HG03045 (cell line): ENCODE results near the gene CD28.
"Not testable (repeated sequence)": the region's sequence is repeated elsewhere in the genome, so short reads cannot be mapped to it uniquely, and the experiment has no call there.

Source experiments
- ATAC-seq: cut with Tn5 transposase; IDR thresholded peaks from one replicate; pipeline ENCODE4 v1.9.1; 2021; ENCODE audit warnings: mild to moderate bottlenecking, moderate library complexity; ENCODE audit not compliant: unreplicated experiment

The CD28 gene

DNA sequence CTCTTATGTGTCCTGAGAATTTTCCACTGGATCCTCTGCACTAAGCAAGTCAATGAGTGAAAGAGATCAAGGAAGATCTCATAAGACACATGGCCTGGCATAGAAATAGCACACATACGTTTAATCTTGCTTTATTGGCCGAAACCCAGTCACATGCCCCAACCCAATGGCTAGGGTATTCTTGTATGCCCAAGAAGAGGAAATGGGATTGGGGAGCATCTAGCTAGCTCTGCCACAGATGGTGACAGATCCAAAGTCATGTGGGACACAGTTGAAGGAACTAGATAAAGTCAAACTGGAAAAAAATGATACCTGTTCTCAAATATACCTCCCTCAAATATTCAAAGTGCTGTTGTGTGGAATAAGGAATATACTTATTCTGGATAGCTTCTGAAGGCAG lies 74.7 kb downstream of the CD28 start:
- no peak for ATAC-seq

GRCh38 chr2:203782262-203782976 lies 76.0 kb downstream of the CD28 start:
- ATAC-seq: no peak

DNA sequence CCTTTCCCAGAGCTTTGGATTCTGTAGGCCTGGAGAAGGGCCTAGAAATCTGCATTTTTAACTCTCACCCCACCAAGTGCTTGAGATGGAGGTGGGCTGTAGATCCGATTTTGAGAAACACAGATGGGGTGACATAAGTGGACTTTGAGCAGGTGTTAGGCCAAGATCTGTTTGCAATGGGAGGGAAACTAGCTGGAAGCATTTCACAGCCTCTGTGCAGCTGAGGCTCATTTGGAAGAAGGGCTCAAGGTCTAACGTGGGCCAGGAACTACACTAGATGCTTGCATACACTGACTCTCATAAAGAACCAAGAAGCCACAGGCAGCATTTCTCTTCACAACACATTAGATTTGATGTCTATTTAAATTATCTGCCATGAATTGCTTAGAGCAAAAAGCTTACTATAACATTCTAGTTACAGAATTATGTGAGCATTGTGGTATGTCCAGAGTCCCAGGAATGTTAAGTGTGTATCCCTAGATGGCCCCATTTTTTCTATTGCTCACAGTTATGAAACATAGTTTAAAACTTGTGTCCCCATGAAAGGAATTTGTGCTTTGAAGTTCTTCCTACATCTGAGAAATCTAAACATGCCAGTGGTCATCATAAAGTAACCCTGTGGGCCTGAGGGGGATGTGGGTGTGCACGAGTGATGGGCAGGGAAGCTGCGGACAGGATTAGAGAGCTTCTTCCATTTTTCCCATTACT lies 77.2 kb downstream of the CD28 start:
- ATAC-seq: no peak

DNA sequence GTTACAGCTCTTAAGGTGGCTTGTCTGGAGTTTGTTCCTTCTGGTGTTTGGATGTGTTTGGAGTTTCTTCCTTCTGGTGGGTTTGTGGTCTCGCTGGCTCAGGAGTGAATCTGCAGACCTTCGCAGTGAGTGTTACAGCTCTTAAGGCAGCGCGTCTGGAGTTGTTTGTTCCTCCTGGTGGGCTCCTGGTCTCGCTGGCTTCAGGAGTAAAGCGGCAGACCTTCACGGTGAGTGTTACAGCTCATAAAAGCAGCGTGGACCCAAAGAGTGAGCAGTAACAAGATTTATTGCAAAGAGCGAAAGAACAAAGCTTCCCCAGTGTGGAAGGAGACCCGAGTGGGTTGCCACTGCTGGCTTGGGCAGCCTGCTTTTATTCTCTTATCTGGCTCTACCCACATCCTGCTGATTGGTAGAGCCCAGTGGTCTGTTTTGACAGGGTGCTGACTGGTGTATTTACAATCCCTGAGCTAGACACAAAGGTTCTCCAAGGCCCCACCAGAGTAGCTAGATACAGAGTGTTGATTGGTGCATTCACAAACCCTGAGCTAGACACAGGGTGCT lies 78.4 kb downstream of the CD28 start:
- not testable (repeated sequence) for ATAC-seq

GRCh38 chr2:203785391-203786110 lies 79.1 kb downstream of the CD28 start:
- ATAC-seq: not testable (repeated sequence)

GRCh38 chr2:203786549-203787351 lies 80.3 kb downstream of the CD28 start:
- no peak for ATAC-seq

- no peak for ATAC-seq
These were observed 81.5 kb downstream of the CD28 start for GRCh38 chr2:203787979-203788378.
